Mammary epithelial cell (primary cell): ENCODE data around the gene WDR70.

Source experiments
- EZH2 ChIP-seq: IDR thresholded peaks from 2 replicates; pipeline ENCODE4 v1.6.1; 2012; ENCODE audit warnings: low read length, inconsistent platforms, borderline replicate concordance
- TF ChIP-seq, protein P1 (sequence below), 2 donors: IDR thresholded peaks in 1 of 2; conservative IDR thresholded peaks in 1 of 2; 2 replicates each; pipeline ENCODE4 v1.5.1; 2011 to 2012; ENCODE audit warnings: inconsistent platforms in 2 of 2, low read length in 2 of 2, mild to moderate bottlenecking in 2 of 2, control low read depth in 1 of 2, low read depth in 1 of 2; ENCODE audit not compliant: insufficient read depth in 1 of 2; ENCODE audit errors: extremely low read depth in 1 of 2

DNA sequence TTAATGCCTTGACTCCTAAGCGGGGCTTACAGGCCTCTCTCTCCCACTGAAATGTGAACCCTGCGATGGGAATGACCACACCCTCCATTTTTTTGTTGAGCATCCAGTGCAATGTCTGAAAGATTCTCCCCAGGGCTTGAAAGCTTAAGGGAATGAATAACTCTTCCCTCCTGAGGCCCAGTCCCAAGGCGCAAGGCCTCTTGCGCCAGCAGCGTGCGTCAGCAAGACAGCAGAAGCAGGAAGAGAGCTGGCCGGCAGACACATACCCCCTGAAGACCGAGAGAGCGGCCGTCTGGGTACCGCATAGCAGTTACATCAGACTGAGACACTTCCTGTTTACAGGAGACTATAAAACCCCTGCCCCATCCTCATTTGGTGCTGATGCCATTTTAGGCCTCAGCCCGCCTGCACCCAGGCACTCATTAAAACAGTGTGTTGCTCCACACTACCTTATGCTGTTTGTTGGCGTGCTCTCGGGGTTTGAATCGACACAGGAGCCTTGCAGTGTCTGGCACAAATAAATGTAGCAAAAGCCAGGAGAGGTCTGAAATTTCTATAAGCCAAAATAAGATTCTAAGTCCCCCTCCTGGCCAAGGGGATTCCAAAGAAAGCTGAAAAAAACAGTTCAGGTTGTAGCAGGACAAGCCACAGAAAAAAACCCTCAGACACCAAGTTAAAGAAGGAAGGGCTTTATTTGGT lies 398.5 kb downstream of the WDR70 start:
- TF ChIP-seq, protein P1, sequence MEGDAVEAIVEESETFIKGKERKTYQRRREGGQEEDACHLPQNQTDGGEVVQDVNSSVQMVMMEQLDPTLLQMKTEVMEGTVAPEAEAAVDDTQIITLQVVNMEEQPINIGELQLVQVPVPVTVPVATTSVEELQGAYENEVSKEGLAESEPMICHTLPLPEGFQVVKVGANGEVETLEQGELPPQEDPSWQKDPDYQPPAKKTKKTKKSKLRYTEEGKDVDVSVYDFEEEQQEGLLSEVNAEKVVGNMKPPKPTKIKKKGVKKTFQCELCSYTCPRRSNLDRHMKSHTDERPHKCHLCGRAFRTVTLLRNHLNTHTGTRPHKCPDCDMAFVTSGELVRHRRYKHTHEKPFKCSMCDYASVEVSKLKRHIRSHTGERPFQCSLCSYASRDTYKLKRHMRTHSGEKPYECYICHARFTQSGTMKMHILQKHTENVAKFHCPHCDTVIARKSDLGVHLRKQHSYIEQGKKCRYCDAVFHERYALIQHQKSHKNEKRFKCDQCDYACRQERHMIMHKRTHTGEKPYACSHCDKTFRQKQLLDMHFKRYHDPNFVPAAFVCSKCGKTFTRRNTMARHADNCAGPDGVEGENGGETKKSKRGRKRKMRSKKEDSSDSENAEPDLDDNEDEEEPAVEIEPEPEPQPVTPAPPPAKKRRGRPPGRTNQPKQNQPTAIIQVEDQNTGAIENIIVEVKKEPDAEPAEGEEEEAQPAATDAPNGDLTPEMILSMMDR (conservative IDR thresholded peaks at IDR 0.05 in 1 of 2, IDR thresholded peaks at IDR 0.05 in 1 of 2; ENCODE audit: extremely low read depth in 1 of 2, insufficient read depth in 1 of 2, low read depth in 1 of 2, low read length in 2 of 2), result no peak
- TF ChIP-seq EZH2, result no peak
